ENCODE results near the gene GNA12.

GNA12 gene

DNA sequence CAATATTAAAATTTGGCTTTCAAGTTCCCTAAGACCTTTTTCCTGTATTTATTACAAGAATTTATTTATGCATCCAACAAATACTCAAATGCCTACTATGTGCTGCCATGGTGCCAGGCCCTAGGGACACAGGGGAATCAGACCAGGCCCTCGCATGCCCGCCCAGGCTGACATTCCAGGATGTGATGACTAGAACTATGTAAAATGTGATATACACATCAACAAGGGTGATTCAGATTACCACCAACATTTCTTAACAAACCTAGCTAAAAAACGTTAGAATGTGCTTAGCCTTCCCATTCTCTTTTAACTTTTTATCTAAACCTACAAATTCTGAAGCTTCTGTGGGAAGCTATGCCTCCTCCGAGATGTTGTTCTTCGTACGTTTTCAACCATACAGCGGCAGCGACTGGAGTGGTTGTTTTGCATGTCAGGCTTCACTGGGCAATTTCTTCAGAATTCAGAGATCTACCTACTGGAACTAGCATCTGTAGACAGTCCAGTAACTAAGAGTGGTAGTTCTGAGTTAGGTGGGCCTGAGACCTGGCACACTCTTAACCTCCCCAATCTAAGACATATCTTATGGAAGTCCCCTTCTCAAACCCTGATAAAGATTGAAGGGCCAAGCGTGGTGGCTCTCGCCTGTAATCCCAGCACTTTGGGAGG is 22.1 kb downstream of the GNA12 start:
- 84% methylated on average over 10 of the region's 10 CpGs for WGBS
- Histone ChIP-seq H3K27ac (ENCODE audit: low read depth, low read length) (peak overlapping the region; percentile 92), H3K9ac (ENCODE audit: low read depth, low read length) (peak overlapping the region; percentile 65), H3K4me3 (ENCODE audit: low read length) (no peak overlapping the region), H3K27me3 (ENCODE audit: insufficient read depth, low read length) (no peaks in the 10 kb centered on the region), H3K9me3 (ENCODE audit: insufficient read depth, low read depth, low read length) (no peaks in the 10 kb centered on the region), H3K4me1 (ENCODE audit: insufficient read depth, low read length) (peaks cover 81% of the 10 kb centered on the region), H3K36me3 (ENCODE audit: insufficient read depth, low read length) (no peaks in the 10 kb centered on the region; the same call in 1 of the 2 replicates)

DNA sequence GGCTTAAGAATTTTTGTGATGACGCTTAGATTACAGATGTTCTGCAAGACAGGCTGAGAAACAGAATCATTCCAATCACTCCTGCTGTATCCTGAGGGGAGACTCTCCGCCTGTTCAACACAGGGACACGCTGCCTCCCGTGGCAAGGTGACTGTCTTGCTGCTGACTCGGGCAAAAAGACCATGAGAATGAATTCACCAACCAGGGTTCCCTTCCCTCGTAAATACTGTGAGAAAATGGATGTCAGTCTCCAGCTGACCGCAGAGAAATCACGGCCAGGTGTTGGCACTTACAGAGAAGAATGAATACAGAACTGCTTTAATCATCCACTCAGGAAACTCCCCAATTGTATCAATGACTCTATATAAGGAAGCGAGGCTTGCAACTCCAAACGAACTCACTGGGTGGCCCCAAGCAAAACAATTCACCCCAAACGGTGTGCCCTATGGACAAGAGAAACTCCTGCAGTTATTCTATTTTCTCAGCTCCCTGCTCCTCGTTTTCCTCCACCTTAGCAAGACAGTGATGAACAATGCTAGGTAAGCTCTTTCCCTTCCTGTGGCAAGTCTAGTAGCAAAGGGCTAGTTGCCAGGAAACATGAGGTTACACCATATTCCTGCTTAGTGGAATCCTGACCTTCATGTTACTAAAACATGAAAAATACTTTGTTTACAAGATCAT is 22.8 kb downstream of the GNA12 start:
- Histone ChIP-seq H3K36me3 (ENCODE audit: insufficient read depth, low read length) (no peaks in the 10 kb centered on the region; the same call in 1 of the 2 replicates), H3K4me3 (ENCODE audit: low read length) (no peak overlapping the region), H3K27me3 (ENCODE audit: insufficient read depth, low read length) (no peaks in the 10 kb centered on the region), H3K27ac (ENCODE audit: low read depth, low read length) (peak overlapping the region; percentile 92), H3K9ac (ENCODE audit: low read depth, low read length) (peak overlapping the region; percentile 65), H3K4me1 (ENCODE audit: insufficient read depth, low read length) (peaks cover 75% of the 10 kb centered on the region), H3K9me3 (ENCODE audit: insufficient read depth, low read depth, low read length) (no peaks in the 10 kb centered on the region)
- 34% methylated on average over 12 of the region's 12 CpGs for WGBS

DNA sequence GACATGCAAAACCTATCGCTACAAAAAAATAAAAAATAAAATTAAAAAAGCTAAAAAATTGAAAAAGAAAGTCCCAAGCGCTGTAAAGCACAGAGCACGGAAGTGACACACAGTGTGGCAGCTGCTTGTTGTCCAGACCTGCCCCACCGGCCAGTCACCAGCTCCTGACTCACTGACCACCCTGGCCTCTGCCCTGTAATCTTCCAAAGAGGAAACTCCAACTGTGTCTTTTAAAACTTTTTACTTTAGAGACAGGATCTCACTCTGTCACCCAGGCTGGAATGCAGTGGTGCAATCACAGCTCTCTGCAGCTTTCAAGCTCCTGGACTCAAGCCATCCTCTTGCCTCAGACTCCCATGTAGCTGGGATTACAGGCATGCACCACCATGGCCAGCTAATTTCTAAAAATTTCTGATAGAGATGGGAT is 23.6 kb downstream of the GNA12 start:
- 90% methylated on average over 3 of the region's 4 CpGs for WGBS
- Histone ChIP-seq H3K36me3 (ENCODE audit: insufficient read depth, low read length) (no peaks in the 10 kb centered on the region), H3K27ac (ENCODE audit: low read depth, low read length) (peak overlapping the region; percentile 92), H3K4me1 (ENCODE audit: insufficient read depth, low read length) (peaks cover 75% of the 10 kb centered on the region), H3K27me3 (ENCODE audit: insufficient read depth, low read length) (no peaks in the 10 kb centered on the region), H3K4me3 (ENCODE audit: low read length) (no peak overlapping the region), H3K9ac (ENCODE audit: low read depth, low read length) (peak overlapping the region; percentile 65; the same call in 1 of the 2 replicates), H3K9me3 (ENCODE audit: insufficient read depth, low read depth, low read length) (no peaks in the 10 kb centered on the region)

DNA sequence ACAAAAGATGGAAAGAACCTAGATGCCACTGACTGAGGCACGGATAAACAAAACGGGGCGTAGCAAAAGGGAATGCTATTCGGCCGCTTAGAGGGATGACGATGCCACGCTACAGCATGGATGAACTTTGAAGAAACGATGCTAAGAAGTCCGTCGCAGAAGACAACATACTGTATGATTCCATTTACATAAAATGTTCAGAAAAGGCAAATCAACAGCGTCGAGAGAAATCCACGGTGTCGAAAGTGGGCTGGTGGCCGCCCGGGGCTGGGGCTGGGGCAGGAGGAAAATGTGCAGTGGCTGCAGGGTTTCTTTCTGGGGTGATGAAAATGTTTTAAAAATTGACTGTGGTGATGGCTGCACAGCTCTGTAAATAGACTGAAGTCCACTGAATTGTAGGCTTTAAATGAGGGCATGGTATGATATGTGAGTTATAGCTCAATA is 24.1 kb downstream of the GNA12 start:
- Histone ChIP-seq H3K9ac (ENCODE audit: low read depth, low read length) (no peak overlapping the region), H3K27ac (ENCODE audit: low read depth, low read length) (no peak overlapping the region; the same call in 1 of the 2 replicates), H3K27me3 (ENCODE audit: insufficient read depth, low read length) (no peaks in the 10 kb centered on the region), H3K4me3 (ENCODE audit: low read length) (no peak overlapping the region), H3K36me3 (ENCODE audit: insufficient read depth, low read length) (no peaks in the 10 kb centered on the region), H3K9me3 (ENCODE audit: insufficient read depth, low read depth, low read length) (no peaks in the 10 kb centered on the region), H3K4me1 (ENCODE audit: insufficient read depth, low read length) (peaks cover 75% of the 10 kb centered on the region)
- 94% methylated on average over 16 of the region's 16 CpGs for WGBS

- WGBS = 89% methylated on average over 15 of the region's 15 CpGs
- Histone ChIP-seq H3K4me1 (ENCODE audit: insufficient read depth, low read length) (peaks cover 75% of the 10 kb centered on the region), H3K27ac (ENCODE audit: low read depth, low read length) (peak overlapping the region; percentile 8), H3K9ac (ENCODE audit: low read depth, low read length) (no peak overlapping the region), H3K27me3 (ENCODE audit: insufficient read depth, low read length) (no peaks in the 10 kb centered on the region), H3K36me3 (ENCODE audit: insufficient read depth, low read length) (no peaks in the 10 kb centered on the region), H3K4me3 (ENCODE audit: low read length) (no peak overlapping the region), H3K9me3 (ENCODE audit: insufficient read depth, low read depth, low read length) (no peaks in the 10 kb centered on the region)
These were observed 24.8 kb downstream of the GNA12 start for GRCh38 chr7:2819161-2819953.

- Histone ChIP-seq H3K27me3 (ENCODE audit: insufficient read depth, low read length) (no peaks in the 10 kb centered on the region), H3K4me1 (ENCODE audit: insufficient read depth, low read length) (peaks cover 74% of the 10 kb centered on the region), H3K9me3 (ENCODE audit: insufficient read depth, low read depth, low read length) (no peaks in the 10 kb centered on the region), H3K36me3 (ENCODE audit: insufficient read depth, low read length) (peaks cover 4% of the 10 kb centered on the region; the same call in 1 of the 2 replicates), H3K27ac (ENCODE audit: low read depth, low read length) (peak overlapping the region; percentile 8), H3K4me3 (ENCODE audit: low read length) (no peak overlapping the region), H3K9ac (ENCODE audit: low read depth, low read length) (no peak overlapping the region)
- 78% methylated on average over 12 of the region's 12 CpGs for WGBS
These were observed 25.5 kb downstream of the GNA12 start for GRCh38 chr7:2818653-2819052.

DNA sequence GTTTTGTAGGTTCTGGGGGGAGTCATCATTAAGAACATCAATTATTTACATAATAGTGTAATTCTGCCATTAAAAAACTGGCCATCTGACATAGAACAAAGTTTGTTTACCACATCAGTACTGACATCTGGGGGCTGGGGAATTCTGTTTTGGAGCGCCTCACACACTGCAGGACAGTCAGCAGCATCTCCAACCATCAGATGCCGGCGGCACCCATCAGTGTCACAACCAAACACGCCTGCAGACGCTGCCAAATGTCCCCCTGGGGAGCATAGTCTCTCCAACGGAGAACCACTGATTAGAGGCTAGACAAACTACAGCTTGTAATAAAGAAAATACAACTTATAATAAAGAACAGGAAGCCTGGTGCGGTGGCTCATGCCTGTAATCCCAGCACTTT is 26.0 kb downstream of the GNA12 start:
- WGBS = 93% methylated on average over 6 of the region's 7 CpGs
- no peaks in the 10 kb centered on the region for H3K9me3 ChIP-seq (ENCODE audit: insufficient read depth, low read depth, low read length)
- no peak overlapping the region for H3K9ac ChIP-seq (ENCODE audit: low read depth, low read length)
- peaks cover 4% of the 10 kb centered on the region; the same call in 1 of the 2 replicates for H3K36me3 ChIP-seq (ENCODE audit: insufficient read depth, low read length)
- peaks cover 74% of the 10 kb centered on the region for H3K4me1 ChIP-seq (ENCODE audit: insufficient read depth, low read length)
- H3K4me3 ChIP-seq (ENCODE audit: low read length) = no peak overlapping the region
- H3K27me3 ChIP-seq (ENCODE audit: insufficient read depth, low read length) = no peaks in the 10 kb centered on the region
- H3K27ac ChIP-seq (ENCODE audit: low read depth, low read length) = no peak overlapping the region

DNA sequence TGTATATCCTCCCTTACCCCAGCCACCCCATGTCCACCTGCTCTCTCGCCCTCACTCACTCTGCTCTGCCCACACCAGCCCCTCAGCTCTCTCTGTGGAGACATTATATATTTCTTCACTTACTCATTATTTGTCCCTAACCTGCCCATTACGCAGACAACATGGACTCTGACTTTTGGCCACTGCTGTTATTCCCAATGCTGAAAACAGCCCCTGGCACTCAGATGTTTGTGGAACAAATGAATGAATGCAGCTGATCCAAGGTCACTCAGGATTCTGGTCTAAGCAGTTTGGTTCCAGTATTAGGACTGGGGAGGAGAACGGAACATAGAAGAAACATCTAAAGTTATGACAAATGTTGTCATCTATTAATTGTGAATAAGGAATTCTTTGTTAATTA is 26.7 kb downstream of the GNA12 start:
- Histone ChIP-seq H3K9me3 (ENCODE audit: insufficient read depth, low read depth, low read length) (no peaks in the 10 kb centered on the region), H3K4me3 (ENCODE audit: low read length) (no peak overlapping the region), H3K27me3 (ENCODE audit: insufficient read depth, low read length) (no peaks in the 10 kb centered on the region), H3K9ac (ENCODE audit: low read depth, low read length) (no peak overlapping the region), H3K4me1 (ENCODE audit: insufficient read depth, low read length) (peaks cover 70% of the 10 kb centered on the region), H3K27ac (ENCODE audit: low read depth, low read length) (no peak overlapping the region), H3K36me3 (ENCODE audit: insufficient read depth, low read length) (peaks cover 4% of the 10 kb centered on the region; the same call in 1 of the 2 replicates)
- WGBS = 95% methylated on average over 3 of the region's 3 CpGs

GRCh38 chr7:2815875-2816245 is 28.2 kb downstream of the GNA12 start:
- Histone ChIP-seq H3K4me3 (ENCODE audit: low read length) (no peak overlapping the region), H3K9ac (ENCODE audit: low read depth, low read length) (no peak overlapping the region), H3K36me3 (ENCODE audit: insufficient read depth, low read length) (peaks cover 4% of the 10 kb centered on the region; the same call in 1 of the 2 replicates), H3K9me3 (ENCODE audit: insufficient read depth, low read depth, low read length) (no peaks in the 10 kb centered on the region), H3K27ac (ENCODE audit: low read depth, low read length) (peak overlapping the region; percentile 83; the same call in 1 of the 2 replicates), H3K4me1 (ENCODE audit: insufficient read depth, low read length) (peaks cover 63% of the 10 kb centered on the region), H3K27me3 (ENCODE audit: insufficient read depth, low read length) (no peaks in the 10 kb centered on the region)
- WGBS = 88% methylated on average over 16 of the region's 16 CpGs

DNA sequence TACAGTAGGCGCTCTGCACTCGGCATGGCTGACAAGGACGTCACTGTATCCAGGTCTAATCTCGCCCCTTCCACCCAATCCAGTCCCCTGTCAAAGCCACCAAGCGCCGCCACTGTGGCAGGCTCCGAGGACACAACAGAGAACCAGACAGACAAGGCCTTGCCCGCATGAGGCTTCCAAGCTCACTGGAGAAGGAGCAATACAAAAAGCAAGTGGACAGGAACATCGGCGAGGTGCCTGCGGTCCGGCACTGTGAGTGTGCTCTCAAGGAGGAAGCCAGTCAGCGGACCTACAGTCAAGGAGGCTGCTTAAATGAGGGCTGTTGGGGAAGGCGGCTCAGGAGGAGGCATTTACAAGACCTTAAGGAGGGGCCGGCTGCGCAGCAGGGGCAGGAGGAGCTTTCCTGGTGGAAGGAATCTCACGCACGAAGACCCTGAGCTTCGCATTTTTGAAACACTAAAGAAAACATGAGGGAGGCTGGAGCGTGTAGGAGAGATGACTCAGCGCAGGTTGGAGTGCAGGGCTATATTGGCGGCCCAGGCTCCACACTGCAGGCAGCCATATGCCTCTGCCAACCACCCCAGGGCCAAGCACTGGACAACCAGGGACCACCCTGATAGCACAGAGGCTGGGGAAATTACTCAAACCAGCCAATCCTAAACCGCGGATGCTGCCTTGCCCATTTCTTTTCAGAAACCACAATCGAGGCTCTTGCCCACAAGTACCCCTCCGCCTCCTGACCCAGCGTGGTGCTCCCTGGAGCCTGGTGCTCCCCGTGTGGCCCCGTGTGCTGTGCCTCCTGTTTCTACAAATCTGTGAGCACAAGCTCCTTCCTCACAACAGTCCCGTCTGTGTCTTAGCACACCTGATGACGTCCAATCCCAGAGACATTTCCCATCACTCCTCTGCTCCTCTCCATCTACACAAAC is 28.9 kb downstream of the GNA12 start:
- WGBS = 42% methylated on average over 31 of the region's 31 CpGs
- H3K4me3 ChIP-seq (ENCODE audit: low read length) = no peak overlapping the region
- peaks cover 58% of the 10 kb centered on the region for H3K4me1 ChIP-seq (ENCODE audit: insufficient read depth, low read length)
- peak overlapping the region; percentile 40; the same call in 1 of the 2 replicates for H3K9ac ChIP-seq (ENCODE audit: low read depth, low read length)
- H3K9me3 ChIP-seq (ENCODE audit: insufficient read depth, low read depth, low read length) = no peaks in the 10 kb centered on the region
- H3K27me3 ChIP-seq (ENCODE audit: insufficient read depth, low read length) = no peaks in the 10 kb centered on the region
- peak overlapping the region; percentile 83 for H3K27ac ChIP-seq (ENCODE audit: low read depth, low read length)
- peaks cover 4% of the 10 kb centered on the region; the same call in 1 of the 2 replicates for H3K36me3 ChIP-seq (ENCODE audit: insufficient read depth, low read length)
